ENCODE measurements around the gene PIP4K2C.

PIP4K2C gene

DNA sequence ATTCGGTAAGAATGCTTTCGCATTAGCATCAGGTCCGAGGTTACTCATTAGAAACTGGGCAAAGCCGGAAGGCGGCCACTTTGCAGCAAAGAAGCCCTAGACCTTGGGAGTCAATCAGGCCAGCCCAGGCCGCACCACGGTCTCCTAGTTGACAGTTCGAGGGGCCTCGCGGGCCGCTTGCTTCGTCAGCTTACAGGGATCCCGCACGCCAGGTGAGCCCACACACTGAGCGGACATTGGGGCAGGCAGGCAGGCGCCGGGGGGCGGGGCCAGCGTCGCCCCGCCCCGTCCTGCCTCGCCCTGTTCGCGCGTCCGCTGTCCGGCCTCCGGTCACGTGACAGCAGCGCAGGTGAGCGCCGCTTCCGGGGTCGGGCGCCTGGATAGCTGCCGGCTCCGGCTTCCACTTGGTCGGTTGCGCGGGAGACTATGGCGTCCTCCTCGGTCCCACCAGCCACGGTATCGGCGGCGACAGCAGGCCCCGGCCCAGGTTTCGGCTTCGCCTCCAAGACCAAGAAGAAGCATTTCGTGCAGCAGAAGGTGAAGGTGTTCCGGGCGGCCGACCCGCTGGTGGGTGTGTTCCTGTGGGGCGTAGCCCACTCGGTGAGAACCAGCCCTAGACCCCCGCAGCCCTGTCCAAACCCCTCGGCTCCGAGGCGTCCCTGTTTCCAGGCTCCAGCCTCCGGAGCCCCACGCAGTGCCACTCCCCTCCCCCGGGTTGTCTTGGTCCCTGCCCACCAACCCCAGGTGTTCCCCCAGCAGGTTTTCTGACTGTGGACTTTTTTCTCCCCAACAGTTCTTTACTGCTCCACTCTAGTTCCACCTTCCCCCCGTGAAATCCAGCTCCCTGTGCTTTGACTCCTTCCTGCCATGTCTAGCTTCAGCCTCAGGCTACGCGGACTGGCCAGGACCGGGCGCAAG lies at the start of gene PIP4K2C:
Gene PIP4K2C, plus strand, starts transcription at position 329 of the 918 bp plus-strand sequence. Its CDS starts 98 bp downstream, at position 427.
- peaks cover 7% of the 10 kb centered on the region for H3K4me1 ChIP-seq (ENCODE audit: control insufficient read depth, insufficient read depth, low read length)
- H3K9ac ChIP-seq (ENCODE audit: low read length) = peak within 1 kb of the TSS; percentile 82
- H3K4me3 ChIP-seq (ENCODE audit: low read length) = peak within 1 kb of the TSS; percentile 97
- peak within 1 kb of the TSS; percentile 67 for H3K27ac ChIP-seq (ENCODE audit: low read depth, low read length)
- H3K27me3 ChIP-seq (ENCODE audit: control insufficient read depth, insufficient read depth, low read length) = no peaks in the 10 kb centered on the region
- H3K36me3 ChIP-seq (ENCODE audit: control insufficient read depth, insufficient read depth, low read length) = peaks cover 6% of the 10 kb centered on the region

DNA sequence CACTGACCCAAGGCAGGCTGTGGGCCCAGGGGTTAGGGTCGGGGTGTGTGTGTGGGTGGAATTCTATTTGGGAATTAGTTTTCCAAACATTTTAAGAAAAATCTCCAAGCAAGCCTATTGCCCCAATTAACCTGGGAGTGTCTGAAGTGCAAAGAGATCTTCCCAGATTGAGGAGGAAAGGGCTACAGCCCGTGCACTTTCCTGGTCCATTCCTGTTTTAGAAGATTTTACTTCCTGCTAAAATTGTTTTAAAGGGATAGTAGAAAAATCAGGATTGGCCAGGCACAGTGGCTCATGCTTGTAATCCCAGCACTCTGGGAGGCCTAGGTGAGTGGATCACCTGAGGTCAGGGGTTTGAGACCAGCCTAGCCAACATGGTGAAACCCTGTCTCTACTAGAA lies 49.3 kb upstream of the PIP4K2C start:
- Histone ChIP-seq H3K27ac (ENCODE audit: low read depth, low read length) (no peak overlapping the region), H3K4me3 (ENCODE audit: low read length) (no peak overlapping the region), H3K36me3 (ENCODE audit: control insufficient read depth, insufficient read depth, low read length) (peaks cover 13% of the 10 kb centered on the region), H3K27me3 (ENCODE audit: control insufficient read depth, insufficient read depth, low read length) (no peaks in the 10 kb centered on the region), H3K4me1 (ENCODE audit: control insufficient read depth, insufficient read depth, low read length) (peaks cover 11% of the 10 kb centered on the region), H3K9ac (ENCODE audit: low read length) (no peak overlapping the region)

DNA sequence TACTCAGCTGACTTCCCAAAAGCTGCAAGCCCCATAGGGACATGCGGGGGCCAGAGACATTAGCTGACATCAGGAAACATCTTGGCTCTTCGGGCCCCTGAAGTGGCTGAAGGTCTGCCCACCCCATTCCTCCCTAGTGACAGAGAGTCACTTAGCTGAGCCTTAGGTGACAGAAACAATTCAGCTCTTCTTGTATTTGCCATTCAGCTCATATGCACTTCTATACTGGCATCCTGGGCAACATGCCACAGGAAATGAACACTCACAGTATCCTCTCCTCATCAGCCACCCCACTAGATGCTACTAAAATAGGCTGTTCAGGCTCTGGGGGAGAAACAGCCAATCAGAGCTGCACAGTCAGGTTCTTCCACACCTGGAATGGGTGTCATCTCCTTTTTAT lies 47.4 kb upstream of the PIP4K2C start:
- H3K9ac ChIP-seq (ENCODE audit: low read length) = peak overlapping the region; percentile 27
- peaks cover 2% of the 10 kb centered on the region for H3K27me3 ChIP-seq (ENCODE audit: control insufficient read depth, insufficient read depth, low read length)

DNA sequence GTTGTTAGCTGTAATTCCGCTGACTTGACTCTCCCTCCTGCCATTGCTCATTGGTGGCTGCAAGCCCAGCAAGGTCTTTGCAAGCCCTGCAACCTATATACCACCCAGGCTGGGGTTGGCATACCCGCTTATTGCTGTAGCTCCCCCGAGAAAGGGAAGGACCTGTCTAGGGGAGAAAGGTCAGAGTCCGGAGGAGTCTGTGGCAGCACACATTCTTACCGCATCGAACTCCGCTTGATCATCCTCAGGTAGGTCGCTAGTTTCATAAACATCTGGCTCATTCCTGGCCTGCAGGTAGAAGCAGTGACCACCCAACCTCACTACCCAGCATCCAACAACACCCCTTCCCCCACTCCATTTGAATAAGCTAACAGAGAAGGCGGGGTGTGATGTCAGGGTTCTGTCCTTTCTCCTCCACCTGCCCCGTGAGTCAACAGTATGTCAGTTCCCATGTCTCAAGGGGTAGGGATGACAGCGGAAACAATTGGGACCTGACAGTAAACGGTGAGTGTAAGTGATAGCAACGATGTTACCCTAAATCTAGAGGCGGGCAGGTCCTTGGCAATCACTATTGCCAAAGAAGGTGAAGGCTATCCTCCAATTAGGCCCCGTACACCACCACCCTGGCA lies 45.1 kb upstream of the PIP4K2C start:
- Histone ChIP-seq H3K36me3 (ENCODE audit: control insufficient read depth, insufficient read depth, low read length) (peaks cover 6% of the 10 kb centered on the region), H3K9ac (ENCODE audit: low read length) (peak overlapping the region; percentile 78), H3K4me1 (ENCODE audit: control insufficient read depth, insufficient read depth, low read length) (peaks cover 13% of the 10 kb centered on the region), H3K27me3 (ENCODE audit: control insufficient read depth, insufficient read depth, low read length) (peaks cover 11% of the 10 kb centered on the region), H3K4me3 (ENCODE audit: low read length) (peak overlapping the region; percentile 72), H3K27ac (ENCODE audit: low read depth, low read length) (peak overlapping the region; percentile 93)

More for the DNA sequence above, 47.4 kb upstream of the PIP4K2C start:
- no peak overlapping the region for H3K4me3 ChIP-seq (ENCODE audit: low read length)
- no peak overlapping the region for H3K27ac ChIP-seq (ENCODE audit: low read depth, low read length)
- peaks cover 11% of the 10 kb centered on the region for H3K4me1 ChIP-seq (ENCODE audit: control insufficient read depth, insufficient read depth, low read length)
- peaks cover 12% of the 10 kb centered on the region for H3K36me3 ChIP-seq (ENCODE audit: control insufficient read depth, insufficient read depth, low read length)

DNA sequence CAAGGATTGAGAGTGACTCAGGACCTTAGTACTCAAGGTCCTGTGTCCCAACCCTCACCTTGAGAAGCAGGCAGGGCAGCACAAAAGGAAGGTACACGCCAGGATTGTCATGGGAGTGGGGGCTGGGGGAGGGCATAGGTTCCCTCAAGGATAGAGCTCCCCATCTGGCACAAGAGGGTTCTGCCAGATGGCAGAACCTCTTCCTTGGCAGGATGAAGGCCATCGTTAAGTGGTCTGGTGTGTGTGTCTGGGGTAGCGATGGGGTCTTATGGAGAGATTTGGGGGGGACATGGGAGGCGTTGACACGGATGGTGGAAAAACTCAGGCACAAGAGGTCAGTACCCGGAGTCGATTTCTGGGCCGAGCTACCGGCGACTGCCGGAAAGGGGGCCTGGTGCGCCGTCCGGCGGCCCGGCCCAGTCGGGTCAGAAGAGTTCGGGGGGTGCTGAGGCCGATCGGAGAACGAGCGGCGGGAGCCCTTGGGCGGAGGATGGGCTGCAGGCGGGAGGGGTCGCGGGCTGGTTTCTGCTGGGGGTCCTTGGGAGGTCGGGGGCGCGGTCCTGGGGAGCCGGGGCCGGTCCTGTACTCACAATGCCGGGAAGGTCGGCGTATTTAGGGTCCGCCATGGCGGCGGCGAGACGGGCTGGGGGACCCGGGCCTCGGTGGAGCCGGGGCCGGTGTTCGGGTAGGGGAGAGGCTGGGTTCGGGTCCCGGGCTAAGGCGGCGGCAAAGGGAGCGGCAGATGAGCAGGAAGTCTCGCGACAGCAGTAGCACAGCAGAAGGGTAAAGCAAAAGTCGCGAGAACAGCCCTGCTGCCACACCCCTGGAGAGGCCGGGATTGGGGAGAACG lies 44.3 kb upstream of the PIP4K2C start, which contains the start of gene DCTN2:
Gene DCTN2, minus strand, starts transcription at position 755 of the 850 bp plus-strand sequence. Its CDS starts 129 bp downstream, at position 626.
- H3K27ac ChIP-seq (ENCODE audit: low read depth, low read length) = peak within 1 kb of the TSS; percentile 93
- peaks cover 2% of the 10 kb centered on the region for H3K36me3 ChIP-seq (ENCODE audit: control insufficient read depth, insufficient read depth, low read length)
- peak within 1 kb of the TSS; percentile 72 for H3K4me3 ChIP-seq (ENCODE audit: low read length)
- H3K27me3 ChIP-seq (ENCODE audit: control insufficient read depth, insufficient read depth, low read length) = peaks cover 11% of the 10 kb centered on the region
- H3K9ac ChIP-seq (ENCODE audit: low read length) = peak within 1 kb of the TSS; percentile 78
- peaks cover 11% of the 10 kb centered on the region for H3K4me1 ChIP-seq (ENCODE audit: control insufficient read depth, insufficient read depth, low read length)

DNA sequence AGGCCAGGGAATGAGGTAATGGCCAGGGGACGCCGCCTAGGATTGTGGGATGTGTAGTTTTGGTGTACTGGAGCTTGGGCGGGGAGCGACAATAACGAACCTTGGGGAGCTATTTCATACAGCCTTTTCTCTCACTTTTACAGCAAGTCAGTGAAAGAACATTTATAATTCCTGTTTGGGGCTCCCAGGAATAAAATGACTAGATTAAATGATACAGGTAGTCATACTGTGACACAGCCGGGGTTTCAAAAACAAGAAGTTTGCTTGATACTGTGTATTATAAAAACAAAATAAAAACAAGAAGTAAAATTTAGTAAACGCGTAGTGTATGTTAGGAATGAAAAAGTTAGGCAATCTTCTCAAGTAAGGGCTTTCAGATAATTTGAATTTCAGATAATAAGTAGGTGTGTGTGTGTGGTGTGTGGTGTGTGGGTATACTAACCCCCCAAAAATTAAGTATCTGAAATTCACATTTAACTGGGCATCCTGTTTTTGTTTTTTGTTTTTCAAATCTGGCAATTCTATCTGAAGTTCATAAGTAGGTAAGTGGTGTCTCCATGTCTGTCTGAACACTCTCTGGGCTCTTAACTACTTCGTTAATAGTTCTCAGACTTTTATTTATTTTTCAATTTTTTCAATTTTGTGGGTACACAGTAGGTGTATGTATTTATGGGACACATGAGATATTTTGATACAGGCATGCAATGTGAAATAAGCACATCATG lies 43.5 kb upstream of the PIP4K2C start:
- Histone ChIP-seq H3K27ac (ENCODE audit: low read depth, low read length) (no peak overlapping the region), H3K4me1 (ENCODE audit: control insufficient read depth, insufficient read depth, low read length) (peaks cover 11% of the 10 kb centered on the region), H3K4me3 (ENCODE audit: low read length) (peak overlapping the region; percentile 72), H3K9ac (ENCODE audit: low read length) (peak overlapping the region; percentile 78), H3K36me3 (ENCODE audit: control insufficient read depth, insufficient read depth, low read length) (no peaks in the 10 kb centered on the region), H3K27me3 (ENCODE audit: control insufficient read depth, insufficient read depth, low read length) (peaks cover 11% of the 10 kb centered on the region)

DNA sequence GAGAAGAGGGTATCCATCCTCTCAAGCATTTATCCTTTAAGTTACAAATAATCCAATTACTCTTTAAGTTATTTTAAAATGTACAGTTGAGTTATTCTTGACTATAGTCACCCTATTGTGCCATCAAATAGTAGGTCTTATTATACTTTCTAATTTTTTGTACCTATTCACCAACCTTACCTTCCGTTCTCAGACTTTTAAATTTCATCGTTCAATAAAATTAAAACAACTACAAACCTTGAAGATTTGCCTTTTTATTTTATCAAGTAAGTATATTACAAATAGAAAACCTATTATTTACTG lies 43.0 kb upstream of the PIP4K2C start:
- no peak overlapping the region for H3K4me3 ChIP-seq (ENCODE audit: low read length)
- H3K9ac ChIP-seq (ENCODE audit: low read length) = no peak overlapping the region
- H3K27ac ChIP-seq (ENCODE audit: low read depth, low read length) = no peak overlapping the region
- H3K36me3 ChIP-seq (ENCODE audit: control insufficient read depth, insufficient read depth, low read length) = no peaks in the 10 kb centered on the region
- H3K4me1 ChIP-seq (ENCODE audit: control insufficient read depth, insufficient read depth, low read length) = peaks cover 11% of the 10 kb centered on the region
- peaks cover 11% of the 10 kb centered on the region for H3K27me3 ChIP-seq (ENCODE audit: control insufficient read depth, insufficient read depth, low read length)

DNA sequence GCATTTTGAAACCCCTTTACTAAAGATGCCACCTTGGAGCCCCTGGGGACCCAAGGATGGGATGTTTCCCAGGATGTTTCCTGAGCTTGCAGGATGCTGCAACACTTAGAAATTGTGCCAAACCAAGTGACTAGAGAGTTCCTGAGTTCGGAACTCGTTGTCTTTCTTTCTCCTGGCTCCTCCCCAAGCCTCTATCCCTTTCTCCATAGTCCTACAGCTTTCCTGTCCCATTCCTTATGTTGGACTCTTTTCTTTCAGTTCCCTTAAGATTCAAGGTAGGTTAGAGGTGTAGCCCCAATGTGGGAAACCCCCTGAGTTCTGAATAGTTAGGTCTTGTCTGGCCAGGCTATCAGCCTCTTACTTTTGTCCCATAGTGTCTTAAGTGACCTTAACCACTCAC lies 42.5 kb upstream of the PIP4K2C start:
- H3K9ac ChIP-seq (ENCODE audit: low read length) = no peak overlapping the region
- peaks cover 11% of the 10 kb centered on the region for H3K4me1 ChIP-seq (ENCODE audit: control insufficient read depth, insufficient read depth, low read length)
- peaks cover 11% of the 10 kb centered on the region for H3K27me3 ChIP-seq (ENCODE audit: control insufficient read depth, insufficient read depth, low read length)
- H3K27ac ChIP-seq (ENCODE audit: low read depth, low read length) = no peak overlapping the region
- H3K36me3 ChIP-seq (ENCODE audit: control insufficient read depth, insufficient read depth, low read length) = no peaks in the 10 kb centered on the region
- H3K4me3 ChIP-seq (ENCODE audit: low read length) = no peak overlapping the region

DNA sequence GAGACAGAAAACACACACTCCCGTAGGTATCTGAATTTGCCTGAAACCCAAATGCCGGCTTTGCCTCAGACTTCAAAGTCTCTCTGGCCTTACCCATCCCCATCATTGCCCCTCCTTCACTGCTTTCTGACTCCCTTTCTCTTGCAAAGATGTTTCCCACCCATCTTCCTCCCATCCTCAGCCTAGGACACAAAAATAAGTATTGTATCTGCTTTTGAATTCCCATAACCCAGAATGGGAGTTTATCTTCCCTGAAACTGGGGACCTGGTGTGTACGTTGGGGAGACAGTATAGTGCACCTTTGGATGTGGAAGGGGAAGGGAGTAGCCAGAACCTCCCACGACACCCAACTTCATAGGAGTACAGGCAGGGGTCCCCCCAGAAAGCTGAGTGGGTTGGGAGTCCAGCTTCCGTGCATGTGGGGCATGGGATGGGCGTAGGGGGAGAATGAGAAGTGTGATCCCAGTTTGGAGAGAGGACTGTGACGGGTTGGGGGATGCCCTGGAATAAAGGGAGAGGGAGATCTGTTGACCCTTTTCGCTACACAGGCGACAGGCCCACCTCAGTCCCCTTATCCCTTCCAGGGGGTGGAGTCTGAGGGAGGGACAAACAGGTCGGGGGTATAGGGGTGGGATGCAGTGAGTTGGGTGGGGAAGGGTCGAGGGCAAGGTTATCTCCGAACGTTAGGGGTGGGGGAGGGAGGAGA lies 41.6 kb upstream of the PIP4K2C start:
- peaks cover 11% of the 10 kb centered on the region for H3K4me1 ChIP-seq (ENCODE audit: control insufficient read depth, insufficient read depth, low read length)
- H3K27ac ChIP-seq (ENCODE audit: low read depth, low read length) = no peak overlapping the region
- peak overlapping the region; percentile 62 for H3K4me3 ChIP-seq (ENCODE audit: low read length)
- H3K36me3 ChIP-seq (ENCODE audit: control insufficient read depth, insufficient read depth, low read length) = no peaks in the 10 kb centered on the region
- no peak overlapping the region for H3K9ac ChIP-seq (ENCODE audit: low read length)
- H3K27me3 ChIP-seq (ENCODE audit: control insufficient read depth, insufficient read depth, low read length) = peaks cover 11% of the 10 kb centered on the region

DNA sequence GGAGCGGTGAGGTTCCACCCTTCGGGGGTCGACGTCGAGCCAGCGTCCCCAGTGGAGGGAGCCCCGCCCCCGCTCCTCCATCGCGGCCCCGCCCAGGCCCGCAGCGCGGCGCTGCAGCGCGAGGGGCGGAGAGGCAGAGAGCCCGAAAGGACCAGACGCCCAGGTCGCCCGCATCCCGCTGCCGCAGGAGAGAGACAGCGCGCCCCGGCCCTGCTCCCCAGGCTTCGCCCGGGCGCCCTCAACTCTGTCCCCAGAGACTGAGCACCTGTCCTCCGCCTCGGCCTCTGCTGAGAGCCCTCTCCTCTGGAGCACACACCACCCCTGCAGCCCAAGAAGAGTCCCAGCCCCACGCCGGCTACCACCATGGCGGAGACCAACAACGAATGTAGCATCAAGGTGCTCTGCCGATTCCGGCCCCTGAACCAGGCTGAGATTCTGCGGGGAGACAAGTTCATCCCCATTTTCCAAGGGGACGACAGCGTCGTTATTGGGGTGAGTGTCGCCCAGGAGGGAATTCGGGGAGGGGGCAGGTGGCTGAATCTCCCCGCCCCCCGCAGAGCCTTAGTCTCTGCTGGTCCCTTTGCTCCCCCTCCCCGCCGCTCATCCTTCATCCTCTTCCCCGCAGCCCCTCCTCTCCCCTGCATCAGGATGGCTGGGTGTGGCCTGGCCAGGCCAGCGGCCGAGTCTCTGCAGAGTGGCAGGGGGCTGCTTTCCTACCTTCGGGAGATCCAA lies 40.9 kb upstream of the PIP4K2C start, which contains the start of gene KIF5A:
Gene KIF5A, plus strand, starts transcription at position 136 of the 732 bp plus-strand sequence. Its CDS starts 228 bp downstream, at position 364.
- peaks cover 11% of the 10 kb centered on the region for H3K4me1 ChIP-seq (ENCODE audit: control insufficient read depth, insufficient read depth, low read length)
- peak within 1 kb of the TSS; percentile 62 for H3K4me3 ChIP-seq (ENCODE audit: low read length)
- no peaks in the 10 kb centered on the region for H3K36me3 ChIP-seq (ENCODE audit: control insufficient read depth, insufficient read depth, low read length)
- no peak within 1 kb of the TSS for H3K9ac ChIP-seq (ENCODE audit: low read length)
- peaks cover 14% of the 10 kb centered on the region for H3K27me3 ChIP-seq (ENCODE audit: control insufficient read depth, insufficient read depth, low read length)
- no peak within 1 kb of the TSS for H3K27ac ChIP-seq (ENCODE audit: low read depth, low read length)
